CD14-positive monocyte (primary cell): Measurements from ENCODE around the gene IKBKE. TPM values are rescaled to one million over a fixed set of nuclear protein-coding genes. Genes with fewer than 3 reads are reported as not detected.

Source experiments
- DNase-seq, 3 donors: peaks; one replicate each; pipeline ENCODE4 v3.0.0-alpha.2; 2011 to 2022
- H2AFZ ChIP-seq: 2 replicates; pipeline ENCODE4 v1.6.0; 2012; ENCODE audit warnings: mild to moderate bottlenecking, low read depth, low read length, inconsistent platforms; ENCODE audit not compliant: insufficient read depth, poor library complexity, severe bottlenecking
- H3K27ac ChIP-seq, 2 donors: 1 replicate in 1 of 2; 2 replicates in 1 of 2; pipeline ENCODE4 v1.5.1; 2012 to 2013; ENCODE audit warnings: low read length in 2 of 2, control low read depth in 1 of 2, inconsistent platforms in 1 of 2, low read depth in 1 of 2, mild to moderate bottlenecking in 1 of 2
- H3K27me3 ChIP-seq, 2 donors: one replicate each; pipeline versions ENCODE4 v1.6.0 to v1.6.1; 2011 to 2013; ENCODE audit warnings: low read length in 2 of 2; ENCODE audit not compliant: control insufficient read depth in 2 of 2, insufficient read depth in 2 of 2
- H3K36me3 ChIP-seq, 2 donors: replicated peaks in 1 of 2; 1 replicate in 1 of 2; 2 replicates in 1 of 2; pipeline versions ENCODE4 v1.5.1 to v1.6.1; 2012 to 2013; ENCODE audit warnings: low read length in 2 of 2, control low read depth in 1 of 2, inconsistent platforms in 1 of 2, mild to moderate bottlenecking in 1 of 2; ENCODE audit not compliant: insufficient read depth in 2 of 2, control insufficient read depth in 1 of 2
- H3K4me1 ChIP-seq, 2 donors: 1 replicate in 1 of 2; 2 replicates in 1 of 2; pipeline versions ENCODE4 v1.5.1 to v1.6.1; 2012 to 2013; ENCODE audit warnings: low read length in 2 of 2, control low read depth in 1 of 2, inconsistent platforms in 1 of 2, mild to moderate bottlenecking in 1 of 2, moderate library complexity in 1 of 2; ENCODE audit not compliant: insufficient read depth in 2 of 2, control insufficient read depth in 1 of 2
- H3K4me2 ChIP-seq: replicated peaks from 2 replicates; pipeline ENCODE3; 2012; ENCODE audit warnings: low read length, moderate library complexity, mild to moderate bottlenecking; ENCODE audit not compliant: poor library complexity, severe bottlenecking; ENCODE audit errors: extremely low read depth
- H3K4me3 ChIP-seq, 3 experiments: fragments of 200-600 bp in 1 of 3; sonication (generic) in 1 of 3; replicated peaks in 1 of 3; 1 replicate in 2 of 3; 2 replicates in 1 of 3; pipeline ENCODE4 v1.5.1; 2011 to 2013; ENCODE audit warnings: low read length in 3 of 3, mild to moderate bottlenecking in 3 of 3, control low read depth in 2 of 3, low read depth in 2 of 3, inconsistent platforms in 1 of 3, moderate library complexity in 1 of 3
- H3K79me2 ChIP-seq: 2 replicates; pipeline ENCODE4 v1.6.0; 2012; ENCODE audit warnings: mild to moderate bottlenecking, control low read depth, inconsistent platforms, low read length, moderate library complexity; ENCODE audit not compliant: insufficient read depth
- H3K9ac ChIP-seq: 2 replicates; pipeline ENCODE4 v1.6.0; 2017; ENCODE audit warnings: low read length, mild to moderate bottlenecking; ENCODE audit not compliant: insufficient read depth, poor library complexity, severe bottlenecking
- H3K9me3 ChIP-seq, 2 donors: replicated peaks in 1 of 2; 1 replicate in 1 of 2; 2 replicates in 1 of 2; pipeline versions ENCODE4 v1.5.1 to v1.6.1; 2012 to 2013; ENCODE audit warnings: low read length in 2 of 2, control low read depth in 1 of 2; ENCODE audit not compliant: control insufficient read depth in 1 of 2, insufficient read depth in 1 of 2
- H4K20me1 ChIP-seq: 2 replicates; pipeline ENCODE4 v1.6.0; 2012; ENCODE audit warnings: mild to moderate bottlenecking, low read length, control low read depth, moderate library complexity; ENCODE audit not compliant: insufficient read depth
- H3K27ac Mint-ChIP-seq, 7 donors: one replicate each; pipeline ENCODE4 v1.8.0; 2020; ENCODE audit warnings: mild to moderate bottlenecking in 7 of 7, mixed read lengths in 7 of 7, moderate library complexity in 6 of 7, inconsistent platforms in 2 of 7
- H3K27me3 Mint-ChIP-seq, 3 donors: one replicate each; pipeline ENCODE4 v1.8.0; 2021 to 2022; ENCODE audit warnings: low read depth in 3 of 3, mild to moderate bottlenecking in 3 of 3, mixed read lengths in 3 of 3, moderate library complexity in 3 of 3, inconsistent platforms in 1 of 3
- H3K36me3 Mint-ChIP-seq, 2 donors: one replicate each; pipeline ENCODE4 v1.8.0; 2020; ENCODE audit warnings: mixed read lengths in 2 of 2, inconsistent platforms in 1 of 2, mild to moderate bottlenecking in 1 of 2
- H3K4me1 Mint-ChIP-seq: one replicate; pipeline ENCODE4 v1.8.0; 2020; ENCODE audit warnings: mild to moderate bottlenecking, mixed read lengths
- H3K4me3 Mint-ChIP-seq, 2 donors: one replicate each; pipeline ENCODE4 v1.8.0; 2020; ENCODE audit warnings: mild to moderate bottlenecking in 2 of 2, mixed read lengths in 2 of 2, moderate library complexity in 1 of 2
- H3K9me3 Mint-ChIP-seq, 7 donors: one replicate each; pipeline ENCODE4 v1.8.0; 2020 to 2022; ENCODE audit warnings: mixed read lengths in 7 of 7, mild to moderate bottlenecking in 6 of 7, moderate library complexity in 6 of 7, inconsistent platforms in 2 of 7
- CTCF ChIP-seq: fragments of 200-600 bp; IDR thresholded peaks from one replicate; pipeline ENCODE4 v1.8.0; 2022; ENCODE audit warnings: antibody characterized with exemption, mild to moderate bottlenecking
- WGBS: methylation state at CpG from one replicate; pipeline ENCODE4 v1.1.5; 2013; ENCODE audit warnings: missing lambda C conversion rate; ENCODE audit not compliant: insufficient coverage; 5-methylcytosine and 5-hydroxymethylcytosine counted together
- intact Hi-C, 2 donors: fragments of 100-400 bp; cut with micrococcal nuclease; formaldehyde crosslinking; loops; one replicate each; pipeline versions ENCODE4 v1.15.0 to v1.15.1; 2023
- polyA plus RNA-seq, 3 donors: library from polyadenylated mRNA; depleted of rRNA in 1 of 3; unstranded in 2 of 3; stranded (reverse) in 1 of 3; fragments of 300-500 nt in 2 of 3; fragments of >200 nt in 1 of 3; fragmentation: Illumina TruSeq in 2 of 3; gene quantifications; 1 replicate in 2 of 3; 2 replicates in 1 of 3; pipeline ENCODE4 v1.2.3, GENCODE V29; 2012 to 2021

The IKBKE gene
- polyA plus RNA-seq, 3 donors, result 35.6 to 40.7 (median 37.6) TPM

- H3K4me2 ChIP-seq, result no peak overlapping the region
Observed at GRCh38 chr1:206447422-206447765, 22.9 kb upstream of the IKBKE start.

GRCh38 chr1:206447792-206448191, 22.5 kb upstream of the IKBKE start:
- no peak overlapping the region for H3K9ac ChIP-seq
- intact Hi-C loops, result no loop called here

More at GRCh38 chr1:206447422-206447765, 22.9 kb upstream of the IKBKE start:
- no peak overlapping the region for H3K9ac ChIP-seq
- no peaks in the 10 kb centered on the region for H3K9me3 ChIP-seq
- no peak for DNase-seq
- TF ChIP-seq CTCF, result no peak
- H3K27ac ChIP-seq, result no peak overlapping the region
- H2AFZ ChIP-seq, result no peak overlapping the region
- no peaks in the 10 kb centered on the region for H3K4me1 ChIP-seq
- WGBS, result 100% methylated on average over 1 of the region's 3 CpGs
- no peak overlapping the region for H3K4me3 ChIP-seq
- H3K27me3 ChIP-seq, result no peaks in the 10 kb centered on the region
- peaks cover 12% of the 10 kb centered on the region for H4K20me1 ChIP-seq
- H3K27ac Mint-ChIP-seq, result peak overlapping the region in 2 of 7 donors; percentile 34 to 40
- H3K9me3 Mint-ChIP-seq, result no peaks in the 10 kb centered on the region
- H3K36me3 Mint-ChIP-seq, result peaks cover 96 to 99% of the 10 kb centered on the region in 2 donors
- H3K79me2 ChIP-seq, result no peaks in the 10 kb centered on the region
- H3K27me3 Mint-ChIP-seq, result peaks cover 0 to 3% (median 3%) of the 10 kb centered on the region in 3 donors
- intact Hi-C loops, result no loop called here
- peaks cover 94 to 99% of the 10 kb centered on the region in 2 donors for H3K36me3 ChIP-seq
- no peaks in the 10 kb centered on the region for H3K4me1 Mint-ChIP-seq
- no peak overlapping the region for H3K4me3 Mint-ChIP-seq

More at GRCh38 chr1:206447792-206448191, 22.5 kb upstream of the IKBKE start:
- Mint-ChIP-seq H3K9me3 (no peaks in the 10 kb centered on the region), H3K4me3 (no peak overlapping the region), H3K27me3 (peaks cover 0 to 3% (median 3%) of the 10 kb centered on the region in 3 donors), H3K4me1 (no peaks in the 10 kb centered on the region), H3K36me3 (peaks cover 96 to 100% of the 10 kb centered on the region in 2 donors), H3K27ac (peak overlapping the region in 4 of 7 donors; percentile 34 to 60 (median 39))
- H3K9me3 ChIP-seq, result no peaks in the 10 kb centered on the region
- no peak overlapping the region for H3K4me3 ChIP-seq
- H4K20me1 ChIP-seq, result peaks cover 12% of the 10 kb centered on the region
- H3K4me2 ChIP-seq, result no peak overlapping the region
- no peaks in the 10 kb centered on the region for H3K4me1 ChIP-seq
- TF ChIP-seq CTCF, result no peak
- 100% methylated on average over 2 of the region's 4 CpGs for WGBS
- no peaks in the 10 kb centered on the region for H3K27me3 ChIP-seq
- DNase-seq, result no peak
- H3K27ac ChIP-seq, result no peak overlapping the region
- H2AFZ ChIP-seq, result no peak overlapping the region
- H3K79me2 ChIP-seq, result no peaks in the 10 kb centered on the region
- H3K36me3 ChIP-seq, result peaks cover 93 to 98% of the 10 kb centered on the region in 2 donors
